ENCODE results near the gene HDAC11.
"Not testable (repeated sequence)": the region's sequence is repeated elsewhere in the genome, so short reads cannot be mapped to it uniquely, and the experiment has no call there.

The HDAC11 gene

GRCh38 chr3:13492976-13493866 lies 13.1 kb downstream of the HDAC11 start:
- DNase-seq (ENCODE audit: insufficient read length, low spot score) (no peak), FAIRE-seq (no peak)

- FAIRE-seq (no peak), DNase-seq (ENCODE audit: insufficient read length, low spot score) (no peak)
Observed at GRCh38 chr3:13493867-13494441, 13.8 kb downstream of the HDAC11 start.

- no peak for DNase-seq (ENCODE audit: insufficient read length, low spot score)
- peak; percentile 44 for FAIRE-seq
Observed at GRCh38 chr3:13494463-13495350, 14.6 kb downstream of the HDAC11 start.

GRCh38 chr3:13495351-13495813 lies 15.3 kb downstream of the HDAC11 start:
- DNase-seq (ENCODE audit: insufficient read length, low spot score) = no peak
- no peak for FAIRE-seq

GRCh38 chr3:13495921-13496723 lies 16.0 kb downstream of the HDAC11 start:
- FAIRE-seq (no peak), DNase-seq (ENCODE audit: insufficient read length, low spot score) (peak; percentile 76)

- FAIRE-seq = no peak
Observed at GRCh38 chr3:13496879-13497278, 16.8 kb downstream of the HDAC11 start.

GRCh38 chr3:13497386-13497785 lies 17.3 kb downstream of the HDAC11 start:
- DNase-seq (ENCODE audit: insufficient read length, low spot score) (no peak), FAIRE-seq (no peak)

More at GRCh38 chr3:13496879-13497278, 16.8 kb downstream of the HDAC11 start:
- no peak for DNase-seq (ENCODE audit: insufficient read length, low spot score)

- no peak for FAIRE-seq
- DNase-seq (ENCODE audit: insufficient read length, low spot score) = no peak
Observed at GRCh38 chr3:13498354-13499060, 18.4 kb downstream of the HDAC11 start.

GRCh38 chr3:13499246-13499645 lies 19.1 kb downstream of the HDAC11 start:
- not testable (repeated sequence) for FAIRE-seq; DNase-seq (ENCODE audit: insufficient read length, low spot score)

- FAIRE-seq = no peak
- DNase-seq (ENCODE audit: insufficient read length, low spot score) = peak; percentile 59
Observed at GRCh38 chr3:13500133-13500885, 20.2 kb downstream of the HDAC11 start.

GRCh38 chr3:13501056-13501455 lies 20.9 kb downstream of the HDAC11 start:
- FAIRE-seq = no peak
- DNase-seq (ENCODE audit: insufficient read length, low spot score) = no peak

GRCh38 chr3:13501521-13501920 lies 21.4 kb downstream of the HDAC11 start:
- FAIRE-seq = no peak

GRCh38 chr3:13501958-13502790 lies 22.1 kb downstream of the HDAC11 start:
- DNase-seq (ENCODE audit: insufficient read length, low spot score) (no peak), FAIRE-seq (no peak)

More at GRCh38 chr3:13501521-13501920, 21.4 kb downstream of the HDAC11 start:
- DNase-seq (ENCODE audit: insufficient read length, low spot score) = no peak

- FAIRE-seq (no peak), DNase-seq (ENCODE audit: insufficient read length, low spot score) (no peak)
Observed at GRCh38 chr3:13502791-13503060, 22.6 kb downstream of the HDAC11 start.

GRCh38 chr3:13504161-13504831 lies 24.2 kb downstream of the HDAC11 start:
- peak; percentile 60 for DNase-seq (ENCODE audit: insufficient read length, low spot score)
- FAIRE-seq = peak; percentile 69

- DNase-seq (ENCODE audit: insufficient read length, low spot score) = no peak
- no peak for FAIRE-seq
Observed at GRCh38 chr3:13505147-13506130, 25.3 kb downstream of the HDAC11 start.
